H1 (cell line): ENCODE data around the gene IRF9. TPM values are rescaled to one million over a fixed set of nuclear protein-coding genes. Genes with fewer than 3 reads are reported as not detected.

Source experiments
- CTCF ChIA-PET: fragments of 300-600 bp; sonication (Branson Sonifier 250); formaldehyde crosslinking; loops from one replicate; lab custom pipeline; 2021; ENCODE audit not compliant: partially characterized antibody; lab: Charles Lee
- POLR2A ChIA-PET: fragments of 300-600 bp; sonication (Branson Sonifier 250); formaldehyde crosslinking; loops from one replicate; lab custom pipeline; 2021; ENCODE audit warnings: inconsistent platforms; ENCODE audit not compliant: partially characterized antibody; lab: Charles Lee
- DNase-seq, 2 experiments: peaks; one replicate each; pipeline versions ENCODE4 v3.0.0 to v3.0.0-alpha.2; 2010 to 2022; ENCODE audit warnings: low spot score in 2 of 2, low read depth in 1 of 2, mixed read lengths in 1 of 2
- FAIRE-seq: peaks from 2 replicates; lab custom pipeline; 2011; peaks lifted over from hg19 to GRCh38; lab: Jason Lieb, UNC
- H2AFZ ChIP-seq: 2 replicates; pipeline ENCODE4 v1.8.1; 2012; ENCODE audit warnings: low read length, inconsistent platforms
- H2AK5ac ChIP-seq: 2 replicates; pipeline ENCODE4 v1.6.1; 2013; ENCODE audit warnings: low read depth, low read length
- H2BK120ac ChIP-seq: replicated peaks from 2 replicates; pipeline ENCODE3; 2013; ENCODE audit warnings: low read depth, low read length, inconsistent platforms
- H2BK12ac ChIP-seq: 2 replicates; pipeline ENCODE4 v1.6.1; 2013; ENCODE audit warnings: low read depth, low read length
- H2BK15ac ChIP-seq: 2 replicates; pipeline ENCODE4 v1.6.1; 2013; ENCODE audit warnings: low read length
- H2BK20ac ChIP-seq: 2 replicates; pipeline ENCODE4 v1.6.1; 2013; ENCODE audit warnings: low read length
- H2BK5ac ChIP-seq: 2 replicates; pipeline ENCODE4 v1.6.1; 2013; ENCODE audit warnings: low read depth, low read length
- H3K14ac ChIP-seq: 2 replicates; pipeline ENCODE4 v1.6.1; 2013; ENCODE audit warnings: inconsistent platforms; ENCODE audit not compliant: insufficient read length
- H3K18ac ChIP-seq: 2 replicates; pipeline ENCODE4 v1.6.1; 2013; ENCODE audit warnings: low read length; ENCODE audit errors: extremely low read depth
- H3K23ac ChIP-seq: 2 replicates; pipeline ENCODE4 v1.6.1; 2013; ENCODE audit warnings: inconsistent platforms; ENCODE audit not compliant: insufficient read length
- H3K23me2 ChIP-seq: 2 replicates; pipeline ENCODE4 v1.6.1; 2013; ENCODE audit warnings: low read depth, low read length
- H3K27ac ChIP-seq: 2 replicates; pipeline ENCODE4 v1.6.1; 2011; ENCODE audit warnings: low read depth, low read length, inconsistent platforms
- H3K27me3 ChIP-seq, 4 experiments: replicated peaks in 1 of 4; 1 replicate in 1 of 4; 2 replicates in 3 of 4; pipeline versions ENCODE4 v1.6.1 to v1.8.1; 2011 to 2013; ENCODE audit warnings: low read length in 3 of 4, mild to moderate bottlenecking in 3 of 4, inconsistent platforms in 2 of 4, mixed read lengths in 2 of 4, moderate library complexity in 1 of 4; ENCODE audit not compliant: control insufficient read depth in 3 of 4, insufficient read depth in 3 of 4; ENCODE audit errors: extremely low read depth in 1 of 4
- H3K36me3 ChIP-seq, 4 experiments: 2 replicates each; pipeline versions ENCODE4 v1.6.1 to v1.8.1; 2011 to 2013; ENCODE audit warnings: mild to moderate bottlenecking in 4 of 4, low read length in 3 of 4, moderate library complexity in 2 of 4, control low read depth in 1 of 4, inconsistent platforms in 1 of 4; ENCODE audit not compliant: insufficient read depth in 4 of 4, control insufficient read depth in 2 of 4
- H3K4ac ChIP-seq: replicated peaks from 2 replicates; pipeline ENCODE3; 2013; ENCODE audit warnings: low read length, low read depth, mixed read lengths, inconsistent platforms; ENCODE audit not compliant: insufficient read length
- H3K4me1 ChIP-seq, 4 experiments: replicated peaks in 1 of 4; 1 replicate in 1 of 4; 2 replicates in 3 of 4; pipeline versions ENCODE4 v1.6.1 to v1.8.1; 2011 to 2013; ENCODE audit warnings: low read length in 3 of 4, inconsistent platforms in 2 of 4, mixed read lengths in 1 of 4; ENCODE audit not compliant: insufficient read depth in 4 of 4, control insufficient read depth in 3 of 4
- H3K4me2 ChIP-seq, 2 experiments: 2 replicates each; pipeline versions ENCODE4 v1.6.1 to v1.8.1; 2011 to 2013; ENCODE audit warnings: low read depth in 2 of 2, low read length in 2 of 2, control low read depth in 1 of 2, inconsistent platforms in 1 of 2, mild to moderate bottlenecking in 1 of 2; ENCODE audit not compliant: insufficient read depth in 1 of 2
- H3K4me3 ChIP-seq, 4 experiments: fragments of 200-600, 300-600 bp in 1 of 4; sonication (generic), shearing (Covaris generic), sonication (Bioruptor Twin) in 1 of 4; 2 replicates each; pipeline versions ENCODE4 v1.5.1 to v1.8.1; 2011 to 2016; ENCODE audit warnings: low read length in 4 of 4, low read depth in 3 of 4, control low read depth in 2 of 4, inconsistent platforms in 2 of 4, mild to moderate bottlenecking in 2 of 4, mixed read lengths in 1 of 4, moderate library complexity in 1 of 4; ENCODE audit not compliant: insufficient read depth in 2 of 4; ENCODE audit errors: extremely low read depth in 1 of 4
- H3K56ac ChIP-seq: replicated peaks from 2 replicates; pipeline ENCODE3; 2013; ENCODE audit warnings: low read depth, mild to moderate bottlenecking, mixed read lengths, low read length, inconsistent platforms; ENCODE audit not compliant: insufficient read length
- H3K79me1 ChIP-seq: 2 replicates; pipeline ENCODE4 v1.6.1; 2013; ENCODE audit warnings: low read depth, low read length, control low read depth
- H3K79me2 ChIP-seq, 2 experiments: 2 replicates each; pipeline versions ENCODE4 v1.6.1 to v1.8.1; 2012 to 2013; ENCODE audit warnings: low read length in 2 of 2, mild to moderate bottlenecking in 2 of 2, inconsistent platforms in 1 of 2; ENCODE audit not compliant: insufficient read depth in 2 of 2, control insufficient read depth in 1 of 2
- H3K9ac ChIP-seq, 4 experiments: replicated peaks in 1 of 4; 1 replicate in 1 of 4; 2 replicates in 3 of 4; pipeline versions ENCODE4 v1.6.1 to v1.8.1; 2011 to 2013; ENCODE audit warnings: low read depth in 3 of 4, low read length in 3 of 4, control low read depth in 2 of 4, mild to moderate bottlenecking in 2 of 4, moderate library complexity in 2 of 4, inconsistent platforms in 1 of 4; ENCODE audit errors: extremely low read depth in 1 of 4
- H3K9me3 ChIP-seq, 2 experiments: 2 replicates each; pipeline versions ENCODE4 v1.6.1 to v1.8.1; 2012 to 2013; ENCODE audit warnings: mild to moderate bottlenecking in 2 of 2, moderate library complexity in 2 of 2, control low read depth in 1 of 2, inconsistent platforms in 1 of 2, low read depth in 1 of 2, low read length in 1 of 2, mixed read lengths in 1 of 2; ENCODE audit not compliant: insufficient read depth in 2 of 2
- H4K20me1 ChIP-seq, 2 experiments: replicated peaks in 1 of 2; 2 replicates each; pipeline versions ENCODE3 to v1.8.1; 2011 to 2013; ENCODE audit warnings: inconsistent platforms in 2 of 2, low read length in 2 of 2, mild to moderate bottlenecking in 1 of 2; ENCODE audit not compliant: insufficient read depth in 2 of 2, control insufficient read depth in 1 of 2
- H4K5ac ChIP-seq: 2 replicates; pipeline ENCODE4 v1.6.1; 2013; ENCODE audit warnings: low read length, low read depth, mixed read lengths, inconsistent platforms; ENCODE audit not compliant: insufficient read length
- H4K8ac ChIP-seq: 2 replicates; pipeline ENCODE4 v1.8.0; 2013; ENCODE audit warnings: mild to moderate bottlenecking, moderate library complexity, low read length, inconsistent platforms; ENCODE audit not compliant: insufficient read depth; ENCODE audit errors: extremely low read depth
- H4K91ac ChIP-seq: replicated peaks from 2 replicates; pipeline ENCODE3; 2013; ENCODE audit warnings: low read length, mixed read lengths, inconsistent platforms; ENCODE audit not compliant: insufficient read length
- CBX5 ChIP-seq: fragments of 300-800, 300-1000 bp; sonication (generic); IDR thresholded peaks from 2 replicates; pipeline ENCODE4 v1.7.1; 2016; ENCODE audit warnings: antibody characterized with exemption, low read length, low read depth
- HDAC2 ChIP-seq, 2 experiments: fragments of 300-600 bp in 1 of 2; sonication (generic) in 1 of 2; IDR thresholded peaks; 2 replicates each; pipeline ENCODE4 v1.6.1; 2011 to 2012; ENCODE audit warnings: low read depth in 2 of 2, low read length in 2 of 2, mild to moderate bottlenecking in 2 of 2, moderate library complexity in 2 of 2, borderline replicate concordance in 1 of 2, inconsistent platforms in 1 of 2
- TBP ChIP-seq: IDR thresholded peaks from 2 replicates; pipeline ENCODE4 v1.6.1; 2011; ENCODE audit warnings: low read depth, low read length, improper control_type of control experiment
- TEAD4 ChIP-seq: IDR thresholded peaks from 2 replicates; pipeline ENCODE4 v1.6.1; 2012; ENCODE audit warnings: low read depth, low read length, inconsistent platforms, mixed read lengths
- WGBS, 2 experiments: shearing (Covaris generic) in 1 of 2; methylation state at CpG; one replicate each; pipeline versions ENCODE4 v1.1.6 to v1.1.7; 2013 to 2015; ENCODE audit warnings: low lambda C conversion rate in 2 of 2, mixed read lengths in 2 of 2, inconsistent platforms in 1 of 2, low coverage in 1 of 2, missing lambda C conversion rate in 1 of 2; ENCODE audit not compliant: insufficient replicate concordance in 2 of 2, insufficient coverage in 1 of 2, insufficient read length in 1 of 2; ENCODE audit errors: extremely low coverage in 1 of 2, missing lambda C conversion rate in 1 of 2; 5-methylcytosine and 5-hydroxymethylcytosine counted together
- polyA plus RNA-seq, 7 experiments: library from polyadenylated mRNA; depleted of rRNA in 3 of 7; stranded (reverse) in 5 of 7; unstranded in 2 of 7; fragments of >200 nt in 5 of 7; fragments of 200-250 nt in 2 of 7; gene quantifications; 1 replicate in 5 of 7; 2 replicates in 1 of 7; 4 replicates in 1 of 7; pipeline versions ENCODE4 v1.2.1 to v1.2.3, GENCODE V29; 2011 to 2013; ENCODE audit warnings: missing spikeins in 2 of 7, mixed read lengths in 2 of 7
- total RNA-seq: library from RNA; stranded (reverse); fragmentation: NEBNext Ultra II Directional; extraction: Animal tissue kit (Norgen Biotek cat#: 25700); gene quantifications from 2 replicates; pipeline ENCODE4 v1.2.1, GENCODE V29; 2021
- TF ChIP-seq, protein P1 (sequence below), 3 experiments: IDR thresholded peaks; 1 replicate in 2 of 3; 2 replicates in 1 of 3; pipeline versions ENCODE4 v1.5.1 to v1.6.1; 2011; ENCODE audit warnings: low read length in 3 of 3, mild to moderate bottlenecking in 3 of 3, inconsistent platforms in 2 of 3, low read depth in 1 of 3, moderate library complexity in 1 of 3; ENCODE audit not compliant: insufficient read depth in 1 of 3; ENCODE audit errors: control extremely low read depth in 1 of 3

The IRF9 gene
- total and polyA plus RNA-seq, 2 of the 8 experiments (the other 6 are each of a cell fraction or from before 2014, with no cell fraction given): 11.4 to 13.2 TPM

DNA sequence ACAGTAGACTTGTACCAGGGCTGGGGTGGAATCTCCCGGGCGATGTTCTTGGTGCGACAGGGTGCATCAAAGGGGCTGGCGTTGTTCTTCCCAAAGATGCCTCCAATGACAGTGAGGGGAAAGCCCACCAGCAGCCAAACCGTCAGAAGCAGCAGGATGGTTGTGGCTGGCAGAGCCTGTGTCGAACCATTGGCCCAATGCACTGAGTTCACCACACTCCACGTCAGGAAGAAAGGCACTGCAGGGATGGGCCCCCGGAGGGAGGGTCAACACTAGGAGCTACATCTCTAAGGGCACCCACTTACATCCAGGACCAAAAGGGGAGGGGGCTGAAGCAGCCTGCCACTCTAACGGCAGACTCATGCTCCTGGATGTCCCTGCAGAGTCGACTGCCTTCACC, 29.4 kb downstream of the IRF9 start:
- peaks cover 0 to 13% of the 10 kb centered on the region in 2 experiments for H4K20me1 ChIP-seq
- H3K4ac ChIP-seq: no peak overlapping the region
- ChIA-PET CTCF (no interaction called here), POLR2A (interaction anchor here (1.1 to 7.9 kb wide), 3 partner anchors 15 to 57 kb away, joined by 3 to 158 read pairs (median 5); partner anchors contain the start of gene REC8)
- no peak overlapping the region; the same call in 1 of the 2 replicates for H4K8ac ChIP-seq
- no peak overlapping the region for H2AFZ ChIP-seq
- peaks cover 5% of the 10 kb centered on the region for H3K23me2 ChIP-seq
- no peak overlapping the region for H4K91ac ChIP-seq
- no peak overlapping the region for H3K18ac ChIP-seq
- H2BK20ac ChIP-seq: no peak overlapping the region
- H3K9ac ChIP-seq: no peak overlapping the region
- H3K79me2 ChIP-seq: peaks cover 0 to 13% of the 10 kb centered on the region in 2 experiments; a peak in 2 of 4 replicates
- H3K9me3 ChIP-seq: no peaks in the 10 kb centered on the region
- 89% methylated on average over 10 of the region's 10 CpGs; no CpG with 5 or more reads in 1 of the 2 experiments for WGBS, 2 experiments
- no peaks in the 10 kb centered on the region for H3K27me3 ChIP-seq
- peaks cover 0 to 13% (median 7%) of the 10 kb centered on the region in 4 experiments; a peak in 6 of 7 replicates for H3K4me1 ChIP-seq
- H3K23ac ChIP-seq: no peak overlapping the region
- no peak overlapping the region for H2BK15ac ChIP-seq
- no peak overlapping the region for H2BK12ac ChIP-seq
- no peak overlapping the region for H2BK120ac ChIP-seq
- H2BK5ac ChIP-seq: no peak overlapping the region
- peaks cover 12 to 23% (median 21%) of the 10 kb centered on the region in 4 experiments; a peak in 7 of 8 replicates for H3K36me3 ChIP-seq
- no peak overlapping the region for H4K5ac ChIP-seq
- H3K4me3 ChIP-seq: no peak overlapping the region
- H3K56ac ChIP-seq: no peak overlapping the region
- TF ChIP-seq, protein P1, sequence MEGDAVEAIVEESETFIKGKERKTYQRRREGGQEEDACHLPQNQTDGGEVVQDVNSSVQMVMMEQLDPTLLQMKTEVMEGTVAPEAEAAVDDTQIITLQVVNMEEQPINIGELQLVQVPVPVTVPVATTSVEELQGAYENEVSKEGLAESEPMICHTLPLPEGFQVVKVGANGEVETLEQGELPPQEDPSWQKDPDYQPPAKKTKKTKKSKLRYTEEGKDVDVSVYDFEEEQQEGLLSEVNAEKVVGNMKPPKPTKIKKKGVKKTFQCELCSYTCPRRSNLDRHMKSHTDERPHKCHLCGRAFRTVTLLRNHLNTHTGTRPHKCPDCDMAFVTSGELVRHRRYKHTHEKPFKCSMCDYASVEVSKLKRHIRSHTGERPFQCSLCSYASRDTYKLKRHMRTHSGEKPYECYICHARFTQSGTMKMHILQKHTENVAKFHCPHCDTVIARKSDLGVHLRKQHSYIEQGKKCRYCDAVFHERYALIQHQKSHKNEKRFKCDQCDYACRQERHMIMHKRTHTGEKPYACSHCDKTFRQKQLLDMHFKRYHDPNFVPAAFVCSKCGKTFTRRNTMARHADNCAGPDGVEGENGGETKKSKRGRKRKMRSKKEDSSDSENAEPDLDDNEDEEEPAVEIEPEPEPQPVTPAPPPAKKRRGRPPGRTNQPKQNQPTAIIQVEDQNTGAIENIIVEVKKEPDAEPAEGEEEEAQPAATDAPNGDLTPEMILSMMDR (IDR thresholded peaks at IDR 0.05; ENCODE audit: control extremely low read depth in 1 of 3, insufficient read depth in 1 of 3, low read depth in 1 of 3, low read length in 3 of 3): no peak
- TF ChIP-seq HDAC2 (IDR thresholded peaks at IDR 0.05; ENCODE audit: borderline replicate concordance in 1 of 2, low read depth in 2 of 2, low read length in 2 of 2) (no peak), TEAD4 (no peak), TBP (no peak), CBX5 (no peak)
- peaks cover 12% of the 10 kb centered on the region for H3K79me1 ChIP-seq
- H3K27ac ChIP-seq: no peak overlapping the region
- FAIRE-seq: no peak
- no peak overlapping the region for H2AK5ac ChIP-seq
- no peak for DNase-seq
- no peak overlapping the region for H3K4me2 ChIP-seq
- no peak overlapping the region for H3K14ac ChIP-seq
